Putamen (tissue), 1 donor: ENCODE results near the gene DEPDC7.
"Not testable (repeated sequence)": the region's sequence is repeated elsewhere in the genome, so short reads cannot be mapped to it uniquely, and the experiment has no call there.

Experiments
- DNase-seq: peaks from one replicate; pipeline ENCODE4 v3.0.0-alpha.2; 2016; ENCODE audit warnings: low spot score

DEPDC7 gene

GRCh38 chr11:33015621-33016551 lies at the start of gene DEPDC7:
DEPDC7 (plus strand) TSS chr11:33015878; CDS start chr11:33015956, 78 bp downstream.
- DNase-seq, result peak; percentile 88

DNA sequence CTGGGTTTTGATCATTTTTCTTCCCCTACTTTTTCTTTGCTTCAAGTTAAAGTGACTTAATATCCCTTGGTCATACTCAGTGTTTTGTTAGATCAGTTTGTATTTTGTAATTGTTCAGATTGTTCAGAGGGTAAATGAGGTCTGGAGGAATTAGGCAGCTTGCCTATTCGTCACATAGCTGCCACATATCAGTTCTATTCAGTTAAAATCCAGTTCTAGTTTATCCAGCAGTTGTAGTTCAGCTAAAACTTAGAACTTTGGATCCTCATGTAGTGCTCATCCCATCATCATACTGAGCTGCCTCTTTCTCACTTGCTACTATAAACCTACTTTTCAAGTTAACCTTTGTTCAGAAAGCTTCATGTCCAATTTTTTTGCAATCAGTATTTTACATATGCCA lies 47.1 kb upstream of the DEPDC7 start:
- no peak for DNase-seq

DNA sequence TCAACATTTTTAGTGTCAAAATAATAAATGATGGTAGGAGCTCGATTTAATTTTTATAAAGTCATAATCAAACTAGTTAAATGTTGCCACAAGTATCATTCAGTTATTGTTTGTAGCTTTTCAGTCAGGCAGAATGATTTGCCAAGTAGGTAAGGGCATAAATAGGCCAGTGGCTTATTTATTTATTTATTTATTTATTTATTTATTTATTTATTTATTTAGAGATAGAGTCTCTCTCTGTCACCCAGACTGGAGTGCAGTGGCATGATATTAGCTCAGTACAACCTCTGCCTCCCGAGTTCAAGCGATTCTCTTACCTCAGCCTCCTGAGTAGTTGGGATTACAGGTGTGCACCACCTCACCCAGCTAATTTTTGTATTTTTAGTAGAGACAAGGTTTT lies 43.4 kb upstream of the DEPDC7 start:
- DNase-seq, result not testable (repeated sequence)

DNA sequence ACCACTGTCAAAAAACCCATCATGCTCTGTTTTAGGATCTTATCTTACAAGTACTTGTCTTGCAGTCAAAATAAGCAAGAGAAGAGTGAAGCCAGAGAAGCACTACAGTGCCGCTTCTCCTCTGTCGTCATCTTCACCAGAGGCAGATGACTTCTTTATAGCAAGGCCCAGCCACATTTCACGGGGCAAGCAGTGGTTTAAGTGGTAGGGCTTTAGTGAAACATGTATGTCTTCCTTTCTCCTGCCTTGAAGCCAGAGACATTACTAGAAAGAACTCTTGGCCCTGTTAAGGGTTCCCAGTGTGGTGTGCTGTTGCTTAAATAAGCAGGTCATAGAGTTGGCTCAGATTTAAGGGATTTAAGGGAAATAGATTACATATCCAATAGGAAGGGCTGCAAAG lies 42.9 kb upstream of the DEPDC7 start:
- no peak for DNase-seq

DNA sequence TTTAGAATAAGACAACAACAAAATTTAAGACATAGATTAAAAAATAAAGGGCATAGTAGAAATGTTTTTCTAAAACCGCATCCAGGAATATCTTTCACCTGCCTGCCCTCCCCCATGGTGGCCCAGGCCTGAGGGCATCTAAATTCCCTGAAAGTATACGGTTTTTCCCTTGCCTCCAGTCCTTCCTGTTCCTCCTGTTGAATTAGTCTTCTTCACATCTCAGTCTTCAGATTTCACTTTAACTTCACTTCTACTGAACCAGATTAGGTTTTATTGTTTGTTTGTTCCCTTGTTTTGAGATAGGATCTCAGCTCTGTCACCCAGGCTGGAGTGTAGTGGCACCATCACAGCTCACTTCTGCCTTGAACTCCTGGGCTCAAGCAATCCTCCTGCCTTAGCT lies 33.1 kb upstream of the DEPDC7 start:
- DNase-seq, result no peak

DNA sequence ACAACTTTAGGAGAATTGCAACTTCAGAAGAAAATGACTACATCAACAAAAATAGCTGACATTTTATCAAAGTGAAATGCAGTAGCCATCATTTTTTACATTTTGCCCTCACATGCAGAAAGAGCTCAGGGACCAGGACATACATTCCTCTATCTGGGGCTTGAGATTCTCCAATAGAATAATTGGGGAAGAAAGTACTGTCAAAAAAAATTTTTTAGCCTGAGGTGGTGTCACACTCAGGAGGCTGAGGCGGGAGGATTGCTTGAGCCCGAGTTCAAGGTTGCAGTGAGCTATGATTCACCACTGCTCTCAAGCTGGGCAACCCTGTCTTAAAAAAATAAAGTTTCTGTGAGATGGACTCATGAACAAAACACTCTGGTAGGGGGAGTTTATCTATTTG lies 32.2 kb upstream of the DEPDC7 start:
- no peak for DNase-seq

GRCh38 chr11:32985600-32985999 lies 30.1 kb upstream of the DEPDC7 start:
- DNase-seq, result no peak

- DNase-seq, result no peak
Measured at GRCh38 chr11:32987851-32988250, 27.8 kb upstream of the DEPDC7 start.

DNA sequence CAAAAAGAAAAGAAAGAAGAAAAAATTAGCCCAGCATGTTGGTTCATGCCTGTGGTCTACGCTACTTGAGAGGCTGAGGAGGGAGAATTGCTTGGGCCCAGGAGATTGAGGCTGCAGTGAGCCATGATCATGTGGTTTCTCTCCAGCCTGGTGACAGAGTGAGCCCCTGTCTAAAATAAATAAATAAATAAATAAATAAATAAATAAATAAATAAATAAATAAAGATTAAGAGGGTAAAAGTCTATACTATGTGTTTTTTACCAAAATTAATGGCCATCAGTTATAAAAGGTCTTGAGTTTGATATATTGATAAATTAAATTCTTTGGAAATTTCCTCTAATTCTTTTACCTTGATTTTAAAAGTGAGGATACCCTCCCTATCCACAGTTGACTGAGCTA lies 25.2 kb upstream of the DEPDC7 start:
- no peak for DNase-seq

DNA sequence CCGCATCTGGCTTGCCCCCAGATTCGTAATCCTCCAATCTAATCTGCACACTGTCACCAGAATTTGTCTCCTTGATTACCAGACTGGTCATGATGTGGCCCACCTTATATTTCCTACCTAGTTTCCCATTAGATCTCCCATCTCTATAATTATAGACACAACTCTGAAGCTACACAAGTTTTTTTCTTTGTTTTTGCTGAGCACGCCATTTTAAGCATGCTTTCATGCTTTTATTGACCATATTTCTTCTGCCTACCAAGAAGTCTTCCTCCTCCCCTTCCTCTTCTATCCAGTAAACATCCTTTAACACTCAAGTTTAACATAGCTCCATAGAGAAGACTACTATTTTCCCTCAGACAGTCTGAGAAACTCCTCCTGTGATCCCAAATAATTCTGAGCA lies 24.3 kb upstream of the DEPDC7 start:
- no peak for DNase-seq

- DNase-seq, result no peak
Measured at GRCh38 chr11:32991898-32992297, 23.8 kb upstream of the DEPDC7 start.

DNA sequence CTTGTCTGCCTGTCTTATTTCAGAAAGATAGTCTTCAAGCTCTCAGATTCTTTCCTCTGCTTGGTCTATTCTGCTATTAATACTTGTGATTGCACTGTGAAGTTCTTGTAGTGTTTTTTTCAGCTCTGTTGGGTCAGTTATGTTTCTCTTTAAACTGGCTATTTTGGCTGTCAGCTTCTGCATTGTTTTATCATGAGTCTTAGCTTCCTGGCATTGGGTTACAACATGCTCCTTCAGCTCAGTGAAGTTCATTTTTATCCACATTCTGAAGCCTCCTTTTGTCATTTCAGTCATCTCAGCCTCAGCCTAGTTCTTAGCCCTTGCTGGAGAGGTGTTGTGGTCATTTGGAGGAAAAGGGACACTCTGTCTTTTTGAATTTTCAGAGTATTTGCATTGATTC lies 15.5 kb upstream of the DEPDC7 start:
- no peak for DNase-seq

DNA sequence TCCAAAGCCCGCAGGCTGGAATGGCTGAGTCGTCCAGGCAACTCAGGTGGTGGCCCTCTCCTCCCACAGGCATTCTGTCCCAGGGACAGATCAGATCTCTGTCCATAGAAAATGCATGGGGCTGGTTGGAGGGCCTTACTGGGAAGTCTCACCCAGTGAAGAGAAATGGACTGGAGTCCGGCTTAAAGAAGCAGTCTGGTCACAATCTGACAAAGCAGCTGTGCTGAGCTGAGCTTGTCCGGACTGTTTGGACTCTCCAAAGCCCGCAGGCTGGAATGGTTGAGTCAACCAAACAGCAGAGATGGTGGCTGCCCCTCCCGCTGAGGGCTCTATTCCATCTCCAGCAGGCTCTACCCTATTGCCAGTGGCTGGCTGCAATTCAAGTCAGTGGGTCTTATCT lies 14.4 kb upstream of the DEPDC7 start:
- no peak for DNase-seq

- DNase-seq, result no peak
Measured at GRCh38 chr11:33001751-33002542, 13.7 kb upstream of the DEPDC7 start.

- DNase-seq, result no peak
Measured at GRCh38 chr11:33005175-33005574, 10.5 kb upstream of the DEPDC7 start.

DNA sequence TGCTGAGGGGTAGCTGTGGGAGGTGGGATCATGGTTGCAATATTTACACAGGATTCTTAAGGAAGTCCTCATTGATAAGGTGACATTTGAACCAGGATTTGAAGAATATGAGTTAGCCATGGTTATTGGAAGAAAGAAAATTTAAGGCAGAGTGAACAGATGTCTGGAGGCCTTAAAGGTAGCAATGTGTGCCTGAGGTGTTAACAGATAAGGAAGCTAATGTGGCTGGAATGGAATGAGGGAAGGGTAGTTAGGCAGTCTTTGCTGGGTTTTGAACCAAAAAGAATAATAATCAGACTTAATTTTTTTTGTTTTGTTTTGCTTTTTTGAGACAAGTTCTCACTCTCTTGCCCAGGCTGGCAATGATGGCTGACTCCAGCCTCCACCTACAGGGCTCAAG lies 9.7 kb upstream of the DEPDC7 start:
- no peak for DNase-seq

DNA sequence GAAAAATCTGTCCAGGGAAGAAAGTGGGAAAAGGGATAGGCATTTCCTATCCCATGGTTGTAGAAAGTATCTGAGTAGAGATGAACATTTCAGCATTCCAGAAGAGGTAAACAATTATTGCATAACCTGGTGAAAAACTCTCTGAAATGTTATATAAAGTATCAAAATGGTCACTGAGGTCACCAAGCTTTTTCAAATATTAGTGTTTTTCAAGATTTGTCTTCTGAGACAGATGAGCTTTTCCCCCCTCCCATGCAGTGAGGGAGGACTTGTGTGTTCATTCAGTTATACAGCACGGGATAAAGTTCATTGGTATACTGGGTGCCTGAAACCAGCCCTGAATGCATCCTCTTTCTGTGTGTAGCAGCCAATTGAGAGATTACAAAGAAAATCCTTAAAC lies 1.9 kb upstream of the DEPDC7 start:
- DNase-seq, result no peak

GRCh38 chr11:33016654-33017053 lies 976 bp downstream of the DEPDC7 start:
- no peak for DNase-seq

DNA sequence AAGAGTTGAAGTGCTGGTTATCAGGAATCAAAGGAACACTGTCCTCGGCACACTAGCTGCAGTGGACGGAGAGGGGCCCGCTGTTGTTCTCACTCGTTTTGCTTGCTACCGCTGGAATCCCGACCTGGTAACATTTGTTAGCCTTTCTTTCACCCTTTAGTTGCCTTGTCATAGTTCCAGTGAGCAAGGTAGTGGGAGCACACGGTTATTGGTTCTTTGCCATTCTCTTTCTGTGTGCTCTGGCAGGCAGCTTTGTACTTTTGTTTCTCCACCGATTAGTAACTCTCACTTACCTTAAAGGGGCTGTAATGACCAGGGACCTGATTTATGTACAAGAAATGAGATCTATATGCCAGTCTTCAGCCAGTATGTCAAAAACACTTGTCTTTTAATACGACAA lies 1.8 kb downstream of the DEPDC7 start:
- no peak for DNase-seq

DNA sequence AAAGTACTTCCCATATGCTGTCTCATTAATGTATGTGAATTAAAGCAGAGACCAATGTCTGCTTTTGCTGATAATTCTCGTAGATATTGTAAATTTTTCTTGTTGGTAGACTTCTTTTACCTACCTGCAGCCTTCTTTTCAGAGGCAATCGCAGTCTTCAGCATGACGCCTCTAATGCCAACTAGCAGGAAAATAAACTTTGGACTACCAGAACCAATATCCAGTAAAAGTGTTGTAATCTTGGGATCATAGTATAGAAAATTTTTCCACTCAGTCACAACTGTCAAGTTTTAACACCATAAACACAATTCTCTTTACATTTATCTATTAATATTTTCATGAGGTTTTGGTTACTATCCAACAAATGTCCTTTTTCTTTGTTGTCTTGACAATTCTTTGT lies 2.3 kb downstream of the DEPDC7 start:
- no peak for DNase-seq

GRCh38 chr11:33018840-33019239 lies 3.2 kb downstream of the DEPDC7 start:
- no peak for DNase-seq

- DNase-seq, result no peak
Measured at GRCh38 chr11:33021501-33021900, 5.8 kb downstream of the DEPDC7 start.

GRCh38 chr11:33021937-33022336 lies 6.3 kb downstream of the DEPDC7 start:
- peak; percentile 32 for DNase-seq
